ENCODE measurements around the gene BCL11B.
A peak's percentile ranks its signal among the peaks of the same experiment; 100 is the strongest.

The BCL11B gene

DNA sequence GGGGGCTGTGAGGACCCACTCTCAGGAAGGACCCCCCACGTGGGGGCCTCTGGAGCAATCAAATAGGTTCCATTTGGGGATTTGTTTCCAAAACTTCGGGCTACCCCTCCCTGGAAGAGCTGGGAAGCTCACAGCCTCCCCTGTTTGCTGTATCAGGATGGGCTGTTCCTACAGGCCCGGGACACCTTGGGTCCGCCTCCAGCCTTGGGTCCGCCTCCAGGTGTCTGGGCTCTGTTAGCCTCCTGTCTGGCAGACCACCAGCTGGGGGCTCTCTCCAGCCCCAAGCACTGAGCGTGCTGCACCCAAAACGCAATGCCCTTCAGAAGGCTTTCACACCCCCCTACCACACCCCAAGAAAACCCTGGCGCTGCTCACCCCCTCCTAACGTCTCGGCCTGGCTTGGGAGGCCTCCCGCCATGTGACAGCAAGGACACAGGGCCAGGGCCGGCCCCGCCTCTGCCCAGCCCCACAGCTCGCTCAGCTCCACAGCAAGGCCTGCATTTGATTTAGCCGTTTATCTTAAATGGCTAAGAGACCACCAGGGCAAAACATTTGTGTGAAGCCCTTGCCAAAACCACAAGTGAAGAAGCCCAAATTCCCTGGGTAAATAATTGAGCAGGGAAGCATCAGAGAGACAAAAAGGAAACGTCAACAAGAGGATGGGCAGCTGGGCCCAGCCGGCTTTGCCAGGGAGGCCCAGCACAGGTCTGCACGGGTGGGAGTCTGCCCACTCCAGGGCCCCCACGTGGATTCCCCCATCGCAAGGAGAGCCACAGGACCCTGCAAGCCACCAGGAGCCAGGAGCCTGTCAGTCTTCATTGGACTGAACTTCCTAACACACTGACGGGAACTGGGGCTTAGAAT, 39.9 kb downstream of the BCL11B start:
- TF ChIP-seq CTCF (IDR thresholded peaks at IDR 0.05): no peak

- no peak for TF ChIP-seq CTCF (IDR thresholded peaks at IDR 0.05)
Measured at GRCh38 chr14:99231161-99231849, 40.7 kb downstream of the BCL11B start.

GRCh38 chr14:99230208-99231151, 41.5 kb downstream of the BCL11B start:
- TF ChIP-seq CTCF (IDR thresholded peaks at IDR 0.05): peak; percentile 23; the same call in 1 of the 2 replicates

- no peak for TF ChIP-seq CTCF (IDR thresholded peaks at IDR 0.05)
Measured at GRCh38 chr14:99229654-99230207, 42.3 kb downstream of the BCL11B start.

- no peak for TF ChIP-seq CTCF (IDR thresholded peaks at IDR 0.05)
Measured at GRCh38 chr14:99226687-99227086, 45.3 kb downstream of the BCL11B start.

DNA sequence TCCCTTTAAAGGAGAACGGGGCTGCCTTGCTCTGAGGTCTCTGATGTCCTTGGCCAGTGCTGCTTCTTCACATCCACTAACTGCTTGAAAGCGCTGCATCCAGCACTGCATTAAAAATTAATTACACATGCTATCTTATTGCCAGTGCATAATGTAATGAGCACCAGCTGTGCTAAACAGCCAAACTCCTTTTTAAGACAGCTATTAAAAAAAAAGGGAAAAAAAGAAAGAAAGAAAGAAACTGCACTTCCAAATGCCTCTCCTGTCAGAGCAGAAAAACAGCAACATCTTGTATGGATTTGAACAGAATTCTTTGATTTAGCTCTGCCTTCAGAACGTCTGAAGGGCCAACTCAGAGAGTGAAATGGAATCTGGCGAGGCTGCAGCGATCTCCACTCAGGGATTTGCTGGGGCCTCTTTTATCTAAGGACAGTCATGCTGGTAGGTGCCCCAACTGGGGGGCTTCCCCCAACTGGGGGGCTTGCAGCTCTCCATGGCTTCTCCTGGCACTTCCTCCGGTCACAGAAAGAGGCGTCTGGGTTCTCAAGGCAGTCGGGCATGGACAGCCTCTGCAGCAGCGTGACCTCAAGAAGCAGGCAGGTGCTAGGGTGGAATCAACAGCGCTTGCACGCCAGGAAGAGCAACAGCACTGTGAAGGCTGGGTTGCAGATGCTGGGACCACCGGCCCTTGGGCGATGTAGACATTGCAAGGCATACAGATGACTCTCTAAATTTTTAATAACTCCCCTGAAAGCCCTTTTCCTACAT, 46.4 kb downstream of the BCL11B start:
- TF ChIP-seq CTCF (IDR thresholded peaks at IDR 0.05): no peak

Data from LNCAP (cell line).